Activated CD8-positive, alpha-beta T cell treated with anti-CD3 and anti-CD28 coated beads for 36 hours (primary cell): ENCODE data around the gene MYZAP. TPM values are rescaled to one million over a fixed set of nuclear protein-coding genes. Genes with fewer than 3 reads are reported as not detected.

Experiments
- ATAC-seq: fragments of 200-7000 bp; cut with Tn5 transposase; one replicate; pipeline ENCODE4 v1.10.0; 2021; ENCODE audit warnings: mild to moderate bottlenecking, moderate library complexity
- CTCF ChIA-PET: fragments of 350-600 bp; sonication (Branson Sonifier 250); formaldehyde crosslinking; loops from one replicate; lab custom pipeline; 2021; ENCODE audit warnings: antibody characterized with exemption; lab: Charles Lee
- POLR2A ChIA-PET: fragments of 350-600 bp; sonication (Branson Sonifier 250); formaldehyde crosslinking; loops from one replicate; lab custom pipeline; 2021; ENCODE audit warnings: antibody characterized with exemption; lab: Charles Lee
- DNase-seq: peaks from one replicate; pipeline ENCODE4 v3.0.0-alpha.2; 2020
- H3K27ac Mint-ChIP-seq: one replicate; pipeline ENCODE4 v1.8.0; 2021; ENCODE audit warnings: mild to moderate bottlenecking, mixed read lengths
- H3K27me3 Mint-ChIP-seq: one replicate; pipeline ENCODE4 v1.8.0; 2021; ENCODE audit warnings: mixed read lengths
- H3K36me3 Mint-ChIP-seq: one replicate; pipeline ENCODE4 v1.8.0; 2021; ENCODE audit warnings: low read depth, mixed read lengths
- H3K4me1 Mint-ChIP-seq: one replicate; pipeline ENCODE4 v1.8.0; 2021; ENCODE audit warnings: low read depth, mixed read lengths
- H3K4me3 Mint-ChIP-seq: one replicate; pipeline ENCODE4 v1.8.0; 2021; ENCODE audit warnings: mild to moderate bottlenecking, moderate library complexity, mixed read lengths
- H3K9me3 Mint-ChIP-seq: one replicate; pipeline ENCODE4 v1.8.0; 2021; ENCODE audit warnings: mixed read lengths
- CTCF ChIP-seq: fragments of 200-600 bp; IDR thresholded peaks from one replicate; pipeline ENCODE4 v1.8.0; 2022; ENCODE audit warnings: antibody characterized with exemption, mild to moderate bottlenecking
- intact Hi-C: fragments of 100-400 bp; cut with micrococcal nuclease; formaldehyde crosslinking; loops from one replicate; pipeline ENCODE4 v1.10.0; 2022
- total RNA-seq, 2 experiments: library from RNA; stranded (reverse); gene quantifications; one replicate each; pipeline ENCODE4 v1.2.3, GENCODE V29; 2021

The MYZAP gene
- total RNA-seq, 2 experiments from 2014 or later, result not detected

GRCh38 chr15:57570340-57570739, 21.4 kb upstream of the MYZAP start:
- no peak overlapping the region for H3K4me3 Mint-ChIP-seq
- peaks cover 19% of the 10 kb centered on the region for H3K27me3 Mint-ChIP-seq
- intact Hi-C loops, result no loop called here
- H3K27ac Mint-ChIP-seq, result no peak overlapping the region
- CTCF ChIA-PET, result no interaction called here
- H3K4me1 Mint-ChIP-seq, result peaks cover 5% of the 10 kb centered on the region
- H3K36me3 Mint-ChIP-seq, result no peaks in the 10 kb centered on the region
- POLR2A ChIA-PET, result no interaction called here
- no peak for TF ChIP-seq CTCF
- DNase-seq, result no peak
- no peaks in the 10 kb centered on the region for H3K9me3 Mint-ChIP-seq
- ATAC-seq, result no peak

GRCh38 chr15:57570994-57571393, 20.7 kb upstream of the MYZAP start:
- intact Hi-C loops, result no loop called here
- Mint-ChIP-seq H3K4me3 (no peak overlapping the region), H3K4me1 (no peaks in the 10 kb centered on the region), H3K9me3 (no peaks in the 10 kb centered on the region), H3K27ac (no peak overlapping the region), H3K27me3 (peaks cover 15% of the 10 kb centered on the region), H3K36me3 (no peaks in the 10 kb centered on the region)
- no peak for DNase-seq
- no peak for TF ChIP-seq CTCF
- CTCF ChIA-PET, result no interaction called here
- POLR2A ChIA-PET, result no interaction called here
- no peak for ATAC-seq

GRCh38 chr15:57571725-57572124, 20.0 kb upstream of the MYZAP start:
- peaks cover 12% of the 10 kb centered on the region for H3K27me3 Mint-ChIP-seq
- no peak overlapping the region for H3K27ac Mint-ChIP-seq
- H3K9me3 Mint-ChIP-seq, result no peaks in the 10 kb centered on the region
- CTCF ChIA-PET, result no interaction called here
- TF ChIP-seq CTCF, result no peak
- no peaks in the 10 kb centered on the region for H3K36me3 Mint-ChIP-seq
- POLR2A ChIA-PET, result no interaction called here
- H3K4me1 Mint-ChIP-seq, result no peaks in the 10 kb centered on the region
- no peak for ATAC-seq
- intact Hi-C loops, result no loop called here
- no peak for DNase-seq
- no peak overlapping the region for H3K4me3 Mint-ChIP-seq

GRCh38 chr15:57572468-57572867, 19.2 kb upstream of the MYZAP start:
- no peak for TF ChIP-seq CTCF
- H3K36me3 Mint-ChIP-seq, result no peaks in the 10 kb centered on the region
- DNase-seq (no peak), ATAC-seq (no peak)
- H3K27me3 Mint-ChIP-seq, result peaks cover 8% of the 10 kb centered on the region
- H3K4me3 Mint-ChIP-seq, result no peak overlapping the region
- POLR2A ChIA-PET, result no interaction called here
- H3K9me3 Mint-ChIP-seq, result no peaks in the 10 kb centered on the region
- no peak overlapping the region for H3K27ac Mint-ChIP-seq
- CTCF ChIA-PET, result no interaction called here
- intact Hi-C loops, result no loop called here
- H3K4me1 Mint-ChIP-seq, result no peaks in the 10 kb centered on the region

GRCh38 chr15:57573151-57573550, 18.6 kb upstream of the MYZAP start:
- TF ChIP-seq CTCF, result no peak
- DNase-seq (no peak), ATAC-seq (no peak)
- CTCF ChIA-PET, result no interaction called here
- Mint-ChIP-seq H3K9me3 (no peaks in the 10 kb centered on the region), H3K27me3 (peaks cover 8% of the 10 kb centered on the region), H3K4me3 (no peak overlapping the region), H3K36me3 (no peaks in the 10 kb centered on the region), H3K27ac (no peak overlapping the region), H3K4me1 (no peaks in the 10 kb centered on the region)
- POLR2A ChIA-PET, result interaction anchor here (0.6 kb wide), 1 partner anchor 77 kb away, joined by 4 read pairs; no protein-coding TSS in a partner anchor
- intact Hi-C loops, result no loop called here
